ENCODE measurements around the gene TP53I11. TPM values are rescaled to one million over a fixed set of nuclear protein-coding genes. Genes with fewer than 3 reads are reported as not detected.

TP53I11 gene
- total RNA-seq, 1 experiment from 2014 or later = 46.9 TPM

DNA sequence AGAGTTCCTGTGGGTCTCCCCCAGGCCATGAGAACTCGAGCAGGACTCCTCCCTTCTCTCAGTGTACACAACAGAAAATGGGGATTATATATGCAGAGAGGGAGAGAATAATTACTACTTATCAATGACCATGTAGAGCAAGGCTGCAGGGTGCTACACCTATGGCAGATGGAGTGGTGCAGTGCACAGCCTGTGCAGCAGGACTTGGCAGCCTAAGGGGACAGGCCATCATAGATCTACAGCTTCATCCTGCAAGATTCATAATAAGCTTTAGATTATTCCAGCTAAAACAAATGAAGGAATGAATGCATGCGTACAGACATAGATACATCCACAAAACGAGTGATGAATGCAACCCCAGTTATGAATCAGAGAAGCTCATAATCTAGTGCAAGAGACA, 8.4 kb upstream of the TP53I11 start:
- intact Hi-C loops (cut with micrococcal nuclease) = no loop called here
- BruUV-seq (replicated peaks) = no TSS peak
- peaks cover 4 to 13% of the 10 kb centered on the region in 2 experiments; a peak in 3 of 4 replicates for H3K4me1 ChIP-seq (ENCODE audit: control insufficient read depth in 1 of 2, insufficient read depth in 2 of 2, low read length in 2 of 2)
- RAD21 ChIA-PET (ENCODE audit: low non-redundant PET in 1 of 2, low total read pairs in 2 of 2, uncharacterized antibody in 2 of 2, unreplicated experiment in 2 of 2) = no interaction called here
- no peaks in the 10 kb centered on the region for H4K20me1 ChIP-seq (ENCODE audit: insufficient read depth)
- no peak overlapping the region for H3K9ac ChIP-seq (ENCODE audit: low read length)
- no peak for ATAC-seq
- H3K36me3 ChIP-seq (ENCODE audit: control insufficient read depth in 1 of 2, insufficient read depth in 2 of 2, low read length in 2 of 2) = no peaks in the 10 kb centered on the region
- H3K9me2 ChIP-seq (ENCODE audit: insufficient read depth) = no peaks in the 10 kb centered on the region
- H3K27ac ChIP-seq (ENCODE audit: low read depth, low read length) = no peak overlapping the region
- no peaks in the 10 kb centered on the region for H3K79me2 ChIP-seq (ENCODE audit: insufficient read depth, low read length)
- no peak overlapping the region for H3K4me3 ChIP-seq (replicated peaks in 1 of 2; ENCODE audit: low read depth in 1 of 2, low read length in 2 of 2)
- POLR2A ChIA-PET = no interaction called here
- no peak overlapping the region for H3K4me2 ChIP-seq (ENCODE audit: low read length)
- H3K9me3 ChIP-seq (ENCODE audit: control insufficient read depth in 1 of 2, insufficient read depth in 1 of 2, low read depth in 1 of 2, low read length in 2 of 2) = no peaks in the 10 kb centered on the region
- no peak overlapping the region for H2AFZ ChIP-seq (ENCODE audit: low read depth, low read length, poor library complexity, severe bottlenecking)
- CTCF ChIA-PET = interaction anchor here (1.8 kb wide), 1 partner anchor 22 kb away, joined by 5 read pairs; no protein-coding TSS in a partner anchor
- TF ChIP-seq EGR1 (IDR thresholded peaks at IDR 0.05; ENCODE audit: low read depth) (no peak), FOSL1 (IDR thresholded peaks at IDR 0.05; ENCODE audit: low read depth) (no peak), RAD21 (IDR thresholded peaks at IDR 0.05; ENCODE audit: low read depth) (no peak), CBX3 (IDR thresholded peaks at IDR 0.05; ENCODE audit: low read depth) (no peak), SP1 (IDR thresholded peaks at IDR 0.05; ENCODE audit: low read depth) (no peak), YY1 (IDR thresholded peaks at IDR 0.05; ENCODE audit: extremely low read depth, insufficient replicate concordance, low read depth, low read length) (no peak)
- TF ChIP-seq, protein P1, sequence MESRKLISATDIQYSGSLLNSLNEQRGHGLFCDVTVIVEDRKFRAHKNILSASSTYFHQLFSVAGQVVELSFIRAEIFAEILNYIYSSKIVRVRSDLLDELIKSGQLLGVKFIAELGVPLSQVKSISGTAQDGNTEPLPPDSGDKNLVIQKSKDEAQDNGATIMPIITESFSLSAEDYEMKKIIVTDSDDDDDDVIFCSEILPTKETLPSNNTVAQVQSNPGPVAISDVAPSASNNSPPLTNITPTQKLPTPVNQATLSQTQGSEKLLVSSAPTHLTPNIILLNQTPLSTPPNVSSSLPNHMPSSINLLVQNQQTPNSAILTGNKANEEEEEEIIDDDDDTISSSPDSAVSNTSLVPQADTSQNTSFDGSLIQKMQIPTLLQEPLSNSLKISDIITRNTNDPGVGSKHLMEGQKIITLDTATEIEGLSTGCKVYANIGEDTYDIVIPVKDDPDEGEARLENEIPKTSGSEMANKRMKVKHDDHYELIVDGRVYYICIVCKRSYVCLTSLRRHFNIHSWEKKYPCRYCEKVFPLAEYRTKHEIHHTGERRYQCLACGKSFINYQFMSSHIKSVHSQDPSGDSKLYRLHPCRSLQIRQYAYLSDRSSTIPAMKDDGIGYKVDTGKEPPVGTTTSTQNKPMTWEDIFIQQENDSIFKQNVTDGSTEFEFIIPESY (IDR thresholded peaks at IDR 0.05; ENCODE audit: extremely low read depth, insufficient replicate concordance, low read length) = no peak
- no peak for DNase-seq (ENCODE audit: low read depth, low spot score)
- no peaks in the 10 kb centered on the region for H3K27me3 ChIP-seq (ENCODE audit: insufficient read depth, low read length)

Data from HCT116 (cell line).